ENCODE data around the gene LRP1. TPM values are rescaled to one million over a fixed set of nuclear protein-coding genes. Genes with fewer than 3 reads are reported as not detected.

The LRP1 gene
- total RNA-seq, 2 donors from 2014 or later = 663 to 755 TPM

DNA sequence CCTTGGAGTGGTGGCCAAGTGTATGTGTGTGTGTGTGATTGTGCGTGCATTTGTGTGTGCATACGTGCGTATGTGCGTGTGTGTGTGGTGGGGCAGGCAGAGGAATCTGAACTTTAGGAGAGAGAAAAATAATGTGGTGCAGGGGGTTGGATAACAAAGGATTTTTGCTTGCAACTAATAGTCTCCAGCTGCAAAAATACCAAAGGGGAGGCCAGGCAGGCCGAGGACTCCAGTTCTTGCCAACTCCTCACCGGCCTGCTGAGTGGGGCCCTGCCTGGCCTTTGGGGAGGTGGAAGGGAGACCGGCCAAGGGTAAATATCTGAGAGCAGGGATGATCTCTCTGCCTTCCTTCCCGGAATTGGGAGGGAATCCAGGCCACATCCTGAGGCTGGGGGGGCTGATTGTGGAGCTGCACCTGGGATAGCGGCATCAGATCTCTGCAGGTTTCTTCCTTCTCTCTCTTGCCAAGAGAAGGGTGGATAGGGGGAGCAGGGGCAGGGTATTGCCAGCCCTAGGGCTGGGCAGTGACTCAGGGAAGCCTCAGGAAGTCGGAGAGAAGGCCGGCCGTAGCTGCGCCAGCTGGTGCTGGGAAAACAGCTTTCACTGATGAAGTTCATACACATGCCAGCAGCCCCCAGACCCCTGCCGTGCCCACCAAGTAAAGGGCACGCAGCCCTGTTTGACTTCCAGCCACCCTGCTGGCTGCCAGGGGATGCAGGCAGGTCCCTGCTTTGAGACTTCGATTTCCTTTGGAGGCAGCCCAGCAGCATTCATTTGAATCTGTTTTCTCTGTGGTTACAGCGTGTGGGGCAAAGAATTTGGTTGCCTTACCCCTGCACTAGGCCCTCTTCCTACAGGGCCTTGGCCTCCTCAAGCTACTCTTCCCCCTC lies 23.7 kb downstream of the LRP1 start:
- H3K9me3 ChIP-seq = no peaks in the 10 kb centered on the region
- ATAC-seq (ENCODE audit: insufficient number of reproducible peaks, low FRiP score, low read depth) (no peak), DNase-seq (ENCODE audit: low spot score) (no peak)
- peak overlapping the region; percentile 41 for H3K4me3 ChIP-seq
- peaks cover 68 to 69% of the 10 kb centered on the region in 2 donors for H3K4me1 ChIP-seq (ENCODE audit: control insufficient read depth in 1 of 2, low read depth in 2 of 2)
- TF ChIP-seq, protein P1, sequence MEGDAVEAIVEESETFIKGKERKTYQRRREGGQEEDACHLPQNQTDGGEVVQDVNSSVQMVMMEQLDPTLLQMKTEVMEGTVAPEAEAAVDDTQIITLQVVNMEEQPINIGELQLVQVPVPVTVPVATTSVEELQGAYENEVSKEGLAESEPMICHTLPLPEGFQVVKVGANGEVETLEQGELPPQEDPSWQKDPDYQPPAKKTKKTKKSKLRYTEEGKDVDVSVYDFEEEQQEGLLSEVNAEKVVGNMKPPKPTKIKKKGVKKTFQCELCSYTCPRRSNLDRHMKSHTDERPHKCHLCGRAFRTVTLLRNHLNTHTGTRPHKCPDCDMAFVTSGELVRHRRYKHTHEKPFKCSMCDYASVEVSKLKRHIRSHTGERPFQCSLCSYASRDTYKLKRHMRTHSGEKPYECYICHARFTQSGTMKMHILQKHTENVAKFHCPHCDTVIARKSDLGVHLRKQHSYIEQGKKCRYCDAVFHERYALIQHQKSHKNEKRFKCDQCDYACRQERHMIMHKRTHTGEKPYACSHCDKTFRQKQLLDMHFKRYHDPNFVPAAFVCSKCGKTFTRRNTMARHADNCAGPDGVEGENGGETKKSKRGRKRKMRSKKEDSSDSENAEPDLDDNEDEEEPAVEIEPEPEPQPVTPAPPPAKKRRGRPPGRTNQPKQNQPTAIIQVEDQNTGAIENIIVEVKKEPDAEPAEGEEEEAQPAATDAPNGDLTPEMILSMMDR (IDR thresholded peaks at IDR 0.05) = no peak
- H3K36me3 ChIP-seq = peaks cover 29% of the 10 kb centered on the region
- peak overlapping the region; percentile 96 to 97 for H3K27ac ChIP-seq
- no peaks in the 10 kb centered on the region for H3K27me3 ChIP-seq (replicated peaks; ENCODE audit: insufficient read depth)

DNA sequence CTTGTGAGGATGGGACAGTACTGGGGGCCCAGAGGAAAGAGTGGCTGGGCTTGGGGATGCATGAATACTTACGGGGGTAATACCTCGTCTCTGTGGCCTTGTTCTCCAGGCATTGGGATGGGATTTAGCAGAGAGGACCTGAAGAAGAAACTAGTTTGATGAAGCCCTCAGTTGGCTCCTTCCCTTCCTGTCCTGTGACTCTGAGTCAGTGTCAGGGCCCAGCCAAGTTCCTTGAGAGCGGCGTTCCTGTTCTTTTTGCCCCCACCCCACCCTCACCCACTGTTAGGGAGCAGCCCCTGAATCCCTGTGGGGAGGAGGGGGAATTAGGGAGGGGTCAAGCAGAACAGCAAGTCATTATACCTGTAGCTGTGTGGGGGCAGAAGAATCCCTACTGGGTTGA lies 24.4 kb downstream of the LRP1 start:
- H3K4me3 ChIP-seq = peak overlapping the region; percentile 41
- no peaks in the 10 kb centered on the region for H3K9me3 ChIP-seq
- peak overlapping the region; percentile 96 to 97 for H3K27ac ChIP-seq
- DNase-seq (ENCODE audit: low spot score) = no peak
- H3K36me3 ChIP-seq = peaks cover 35% of the 10 kb centered on the region
- no peaks in the 10 kb centered on the region for H3K27me3 ChIP-seq (replicated peaks; ENCODE audit: insufficient read depth)
- TF ChIP-seq, protein P1 (IDR thresholded peaks at IDR 0.05) = no peak
- ATAC-seq (ENCODE audit: insufficient number of reproducible peaks, low FRiP score, low read depth) = peak; percentile 6
- H3K4me1 ChIP-seq (ENCODE audit: control insufficient read depth in 1 of 2, low read depth in 2 of 2) = peaks cover 63 to 67% of the 10 kb centered on the region in 2 donors

DNA sequence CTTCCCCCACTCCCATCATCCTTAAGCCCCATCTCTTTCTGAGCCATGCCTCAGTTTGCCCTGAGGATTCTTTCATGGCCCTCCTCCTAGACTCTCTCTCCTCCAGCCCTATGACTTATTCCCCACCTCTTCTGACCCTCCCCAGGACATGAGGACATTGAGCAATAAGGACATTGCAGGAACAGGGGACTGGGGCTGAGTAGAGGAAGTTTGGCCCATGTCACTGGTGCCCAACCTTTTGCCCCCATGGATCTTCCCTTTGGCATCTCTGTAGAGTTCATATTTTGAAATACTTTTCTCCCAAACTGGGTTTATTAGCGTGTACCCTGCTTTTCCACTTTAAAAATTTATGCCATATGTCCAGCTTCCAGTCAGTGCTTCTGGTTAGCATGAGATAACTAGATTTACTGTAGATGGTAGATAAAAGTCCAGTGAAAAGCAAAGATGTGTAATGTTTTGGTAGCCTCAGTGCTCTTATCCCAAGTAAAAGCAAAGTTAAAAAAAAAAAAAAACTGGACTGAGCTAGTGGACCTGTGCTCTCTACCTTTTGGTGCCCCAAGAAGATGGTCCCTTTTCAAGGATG lies 25.2 kb downstream of the LRP1 start:
- DNase-seq (ENCODE audit: low spot score) (no peak), ATAC-seq (ENCODE audit: insufficient number of reproducible peaks, low FRiP score, low read depth) (no peak)
- Histone ChIP-seq H3K27me3 (replicated peaks; ENCODE audit: insufficient read depth) (no peaks in the 10 kb centered on the region), H3K4me1 (ENCODE audit: control insufficient read depth in 1 of 2, low read depth in 2 of 2) (peaks cover 63 to 67% of the 10 kb centered on the region in 2 donors), H3K4me3 (no peak overlapping the region), H3K9me3 (no peaks in the 10 kb centered on the region), H3K27ac (peak overlapping the region; percentile 96 to 97), H3K36me3 (peaks cover 43% of the 10 kb centered on the region)
- TF ChIP-seq, protein P1 (IDR thresholded peaks at IDR 0.05) = no peak

DNA sequence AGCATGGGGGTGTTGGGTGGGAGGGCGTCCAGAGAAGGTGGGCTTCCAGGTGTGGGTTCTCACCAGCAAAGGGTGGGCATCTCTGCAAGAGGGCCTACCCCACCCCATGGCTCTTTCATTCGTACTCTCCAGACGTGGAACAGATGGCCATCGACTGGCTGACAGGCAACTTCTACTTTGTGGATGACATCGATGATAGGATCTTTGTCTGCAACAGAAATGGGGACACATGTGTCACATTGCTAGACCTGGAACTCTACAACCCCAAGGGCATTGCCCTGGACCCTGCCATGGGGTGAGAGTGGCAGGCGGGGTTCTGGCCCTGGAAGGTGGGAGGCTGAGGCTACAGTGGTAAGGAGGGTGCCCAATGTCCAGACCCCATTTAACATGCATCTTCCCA lies 25.8 kb downstream of the LRP1 start:
- H3K27ac ChIP-seq = peak overlapping the region; percentile 96 to 97
- ATAC-seq (ENCODE audit: insufficient number of reproducible peaks, low FRiP score, low read depth) (no peak), DNase-seq (ENCODE audit: low spot score) (no peak)
- peaks cover 47% of the 10 kb centered on the region for H3K36me3 ChIP-seq
- TF ChIP-seq, protein P1 (IDR thresholded peaks at IDR 0.05) = no peak
- H3K4me3 ChIP-seq = no peak overlapping the region
- no peaks in the 10 kb centered on the region for H3K27me3 ChIP-seq (replicated peaks; ENCODE audit: insufficient read depth)
- no peaks in the 10 kb centered on the region for H3K9me3 ChIP-seq
- H3K4me1 ChIP-seq (ENCODE audit: control insufficient read depth in 1 of 2, low read depth in 2 of 2) = peaks cover 59 to 67% of the 10 kb centered on the region in 2 donors

DNA sequence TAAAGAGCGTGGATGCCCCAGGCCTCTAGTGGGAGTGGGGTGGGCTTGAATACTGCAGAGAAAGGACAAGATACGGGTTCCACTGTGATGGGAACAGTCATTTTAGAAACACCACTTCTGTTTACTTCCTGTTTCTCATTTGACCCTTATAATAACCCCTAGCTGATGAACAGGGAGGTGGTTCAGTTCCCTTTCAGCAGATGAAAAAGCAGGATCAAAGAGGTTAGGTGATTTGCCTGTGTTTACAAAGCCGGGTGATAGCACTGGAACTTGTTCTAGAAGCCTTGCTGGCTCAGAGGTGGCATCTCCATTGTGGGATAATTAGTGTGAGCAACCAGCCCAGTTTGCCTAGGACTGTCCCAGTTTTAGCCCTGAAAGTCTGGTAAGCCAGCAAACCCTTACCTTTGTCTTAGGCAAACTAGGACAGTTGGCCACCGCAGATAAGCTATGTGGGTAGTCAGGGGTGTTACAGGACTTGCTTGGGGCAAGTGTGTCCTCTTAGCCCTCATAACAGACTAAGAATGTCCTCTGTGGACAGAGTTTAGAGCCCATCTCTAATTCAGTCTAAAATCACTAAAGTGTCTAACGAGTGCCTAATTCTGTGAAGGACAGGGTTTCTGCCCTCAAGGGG lies 26.6 kb downstream of the LRP1 start:
- no peak for ATAC-seq (ENCODE audit: insufficient number of reproducible peaks, low FRiP score, low read depth)
- no peaks in the 10 kb centered on the region for H3K27me3 ChIP-seq (replicated peaks; ENCODE audit: insufficient read depth)
- TF ChIP-seq, protein P1 (IDR thresholded peaks at IDR 0.05) = no peak
- peaks cover 54 to 66% of the 10 kb centered on the region in 2 donors for H3K4me1 ChIP-seq (ENCODE audit: control insufficient read depth in 1 of 2, low read depth in 2 of 2)
- no peak for DNase-seq (ENCODE audit: low spot score)
- H3K9me3 ChIP-seq = no peaks in the 10 kb centered on the region
- no peak overlapping the region for H3K4me3 ChIP-seq
- H3K36me3 ChIP-seq = peaks cover 55% of the 10 kb centered on the region
- peak overlapping the region; percentile 96 to 97 for H3K27ac ChIP-seq
